Neuronal stem cell (in vitro differentiated cells): ENCODE data around the gene LYL1.

Source experiments
- DNase-seq: peaks from one replicate; pipeline ENCODE4 v3.0.0-alpha.2; 2013; ENCODE audit warnings: low spot score
- H2AFZ ChIP-seq: one replicate; pipeline ENCODE4 v1.6.1; 2013; ENCODE audit warnings: mild to moderate bottlenecking, low read length, inconsistent platforms
- H2AK5ac ChIP-seq: 2 replicates; pipeline ENCODE4 v1.6.1; 2013; ENCODE audit warnings: low read depth, mild to moderate bottlenecking, inconsistent platforms, low read length, moderate library complexity, mixed read lengths
- H2BK120ac ChIP-seq: 2 replicates; pipeline ENCODE4 v1.6.1; 2013; ENCODE audit warnings: low read depth, mild to moderate bottlenecking, inconsistent platforms, low read length, moderate library complexity, mixed read lengths
- H2BK12ac ChIP-seq: one replicate; pipeline ENCODE4 v1.6.1; 2013; ENCODE audit warnings: low read length, inconsistent platforms
- H2BK15ac ChIP-seq: 2 replicates; pipeline ENCODE4 v1.6.1; 2013; ENCODE audit warnings: mild to moderate bottlenecking, low read length, inconsistent platforms, mixed read lengths
- H2BK5ac ChIP-seq: one replicate; pipeline ENCODE4 v1.6.1; 2013; ENCODE audit warnings: inconsistent platforms, mild to moderate bottlenecking, low read length, moderate library complexity
- H3K14ac ChIP-seq: one replicate; pipeline ENCODE4 v1.6.1; 2013; ENCODE audit warnings: low read length, inconsistent platforms
- H3K18ac ChIP-seq: 2 replicates; pipeline ENCODE4 v1.6.1; 2013; ENCODE audit warnings: low read length, inconsistent platforms
- H3K23ac ChIP-seq: 2 replicates; pipeline ENCODE4 v1.6.1; 2013; ENCODE audit warnings: low read depth, mild to moderate bottlenecking, mixed read lengths, low read length, inconsistent platforms; ENCODE audit not compliant: poor library complexity
- H3K27ac ChIP-seq: replicated peaks from 3 replicates; pipeline ENCODE4 v1.5.1; 2013; ENCODE audit warnings: low read length, inconsistent platforms
- H3K27me3 ChIP-seq, 3 experiments: 2 replicates each; pipeline ENCODE4 v1.6.1; 2013; ENCODE audit warnings: low read length in 3 of 3, mild to moderate bottlenecking in 2 of 3, inconsistent platforms in 1 of 3, low read depth in 1 of 3, mixed read lengths in 1 of 3, moderate library complexity in 1 of 3; ENCODE audit not compliant: control insufficient read depth in 3 of 3, insufficient read depth in 3 of 3
- H3K36me3 ChIP-seq, 2 donors: replicated peaks in 1 of 2; 2 replicates each; pipeline ENCODE4 v1.6.1; 2013; ENCODE audit warnings: low read length in 2 of 2; ENCODE audit not compliant: control insufficient read depth in 2 of 2, insufficient read depth in 2 of 2
- H3K4ac ChIP-seq: 2 replicates; pipeline ENCODE4 v1.6.1; 2013; ENCODE audit warnings: inconsistent platforms, mild to moderate bottlenecking, low read length, moderate library complexity
- H3K4me1 ChIP-seq, 2 donors: 1 replicate in 1 of 2; 2 replicates in 1 of 2; pipeline ENCODE4 v1.6.1; 2013; ENCODE audit warnings: low read length in 2 of 2, low read depth in 1 of 2; ENCODE audit not compliant: control insufficient read depth in 2 of 2, insufficient read depth in 1 of 2
- H3K4me2 ChIP-seq: one replicate; pipeline ENCODE4 v1.6.1; 2013; ENCODE audit warnings: mild to moderate bottlenecking, low read length, inconsistent platforms; ENCODE audit not compliant: insufficient read depth, poor library complexity, severe bottlenecking
- H3K4me3 ChIP-seq, 2 donors: 2 replicates each; pipeline ENCODE4 v1.5.1; 2013; ENCODE audit warnings: low read length in 2 of 2, mild to moderate bottlenecking in 2 of 2, inconsistent platforms in 1 of 2, moderate library complexity in 1 of 2
- H3K79me1 ChIP-seq: one replicate; pipeline ENCODE4 v1.6.1; 2013; ENCODE audit warnings: low read depth, mild to moderate bottlenecking, inconsistent platforms, low read length, moderate library complexity
- H3K9ac ChIP-seq: one replicate; pipeline ENCODE4 v1.6.1; 2013; ENCODE audit warnings: mild to moderate bottlenecking, low read depth, low read length, inconsistent platforms; ENCODE audit not compliant: poor library complexity
- H3K9me3 ChIP-seq, 2 donors: replicated peaks in 1 of 2; 2 replicates each; pipeline versions ENCODE3 to v1.6.1; 2013; ENCODE audit warnings: low read length in 2 of 2, mild to moderate bottlenecking in 2 of 2, inconsistent platforms in 1 of 2, low read depth in 1 of 2, mixed read lengths in 1 of 2, moderate library complexity in 1 of 2; ENCODE audit not compliant: control insufficient read depth in 2 of 2, insufficient read depth in 1 of 2
- H4K8ac ChIP-seq: one replicate; pipeline ENCODE4 v1.6.1; 2013; ENCODE audit warnings: low read depth, mild to moderate bottlenecking, inconsistent platforms, low read length, moderate library complexity
- H4K91ac ChIP-seq: one replicate; pipeline ENCODE4 v1.6.1; 2013; ENCODE audit warnings: low read length, low read depth, mild to moderate bottlenecking, inconsistent platforms; ENCODE audit not compliant: poor library complexity
- WGBS, 2 donors: extraction: QIAGEN DNeasy Blood & Tissue Kit; methylation state at CpG; one replicate each; pipeline ENCODE4 v1.1.7; 2013; ENCODE audit warnings: missing lambda C conversion rate in 2 of 2, mixed read lengths in 1 of 2; ENCODE audit not compliant: insufficient read length in 2 of 2, insufficient replicate concordance in 1 of 2; ENCODE audit errors: extremely low coverage in 2 of 2; 5-methylcytosine and 5-hydroxymethylcytosine counted together

Gene LYL1

DNA sequence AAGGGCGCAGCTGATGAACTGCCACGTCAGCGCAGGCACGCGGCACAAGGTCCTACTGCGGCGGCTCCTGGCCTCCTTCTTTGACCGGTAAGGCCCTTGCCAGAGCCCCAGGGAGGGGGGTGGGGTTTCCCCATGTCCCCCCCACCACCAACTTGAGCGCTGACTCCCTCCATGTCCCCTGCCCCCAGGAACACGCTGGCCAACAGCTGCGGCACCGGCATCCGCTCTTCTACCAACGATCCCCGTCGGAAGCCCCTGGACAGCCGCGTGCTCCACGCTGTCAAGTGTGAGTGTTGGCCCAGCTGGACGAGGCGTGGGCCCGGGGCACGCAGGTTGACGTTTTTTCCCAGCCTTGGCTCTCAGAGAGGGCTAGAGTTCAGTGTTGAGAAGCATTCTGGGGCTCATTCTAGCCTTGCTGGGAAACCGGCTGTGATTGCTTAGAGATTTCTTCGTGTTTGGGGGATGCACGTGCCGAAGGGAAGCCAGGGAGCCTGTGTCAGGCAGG, 34.7 kb upstream of the LYL1 start:
- Histone ChIP-seq H2BK12ac (no peak overlapping the region), H2BK15ac (no peak overlapping the region), H3K9ac (no peak overlapping the region), H3K9me3 (no peaks in the 10 kb centered on the region), H3K18ac (no peak overlapping the region), H3K4me3 (no peak overlapping the region), H3K4ac (no peak overlapping the region), H3K79me1 (peaks cover 27% of the 10 kb centered on the region), H2AK5ac (no peak overlapping the region), H4K8ac (no peak overlapping the region), H4K91ac (no peak overlapping the region), H3K23ac (no peak overlapping the region), H3K27me3 (no peaks in the 10 kb centered on the region), H3K27ac (no peak overlapping the region), H3K36me3 (peaks cover 45 to 74% of the 10 kb centered on the region in 2 donors), H2AFZ (no peak overlapping the region), H3K4me2 (no peak overlapping the region), H3K4me1 (no peaks in the 10 kb centered on the region), H2BK5ac (no peak overlapping the region), H2BK120ac (no peak overlapping the region), H3K14ac (no peak overlapping the region)
- no peak for DNase-seq
- WGBS, 2 donors, result no CpG with 5 or more reads among the region's 28 CpGs

DNA sequence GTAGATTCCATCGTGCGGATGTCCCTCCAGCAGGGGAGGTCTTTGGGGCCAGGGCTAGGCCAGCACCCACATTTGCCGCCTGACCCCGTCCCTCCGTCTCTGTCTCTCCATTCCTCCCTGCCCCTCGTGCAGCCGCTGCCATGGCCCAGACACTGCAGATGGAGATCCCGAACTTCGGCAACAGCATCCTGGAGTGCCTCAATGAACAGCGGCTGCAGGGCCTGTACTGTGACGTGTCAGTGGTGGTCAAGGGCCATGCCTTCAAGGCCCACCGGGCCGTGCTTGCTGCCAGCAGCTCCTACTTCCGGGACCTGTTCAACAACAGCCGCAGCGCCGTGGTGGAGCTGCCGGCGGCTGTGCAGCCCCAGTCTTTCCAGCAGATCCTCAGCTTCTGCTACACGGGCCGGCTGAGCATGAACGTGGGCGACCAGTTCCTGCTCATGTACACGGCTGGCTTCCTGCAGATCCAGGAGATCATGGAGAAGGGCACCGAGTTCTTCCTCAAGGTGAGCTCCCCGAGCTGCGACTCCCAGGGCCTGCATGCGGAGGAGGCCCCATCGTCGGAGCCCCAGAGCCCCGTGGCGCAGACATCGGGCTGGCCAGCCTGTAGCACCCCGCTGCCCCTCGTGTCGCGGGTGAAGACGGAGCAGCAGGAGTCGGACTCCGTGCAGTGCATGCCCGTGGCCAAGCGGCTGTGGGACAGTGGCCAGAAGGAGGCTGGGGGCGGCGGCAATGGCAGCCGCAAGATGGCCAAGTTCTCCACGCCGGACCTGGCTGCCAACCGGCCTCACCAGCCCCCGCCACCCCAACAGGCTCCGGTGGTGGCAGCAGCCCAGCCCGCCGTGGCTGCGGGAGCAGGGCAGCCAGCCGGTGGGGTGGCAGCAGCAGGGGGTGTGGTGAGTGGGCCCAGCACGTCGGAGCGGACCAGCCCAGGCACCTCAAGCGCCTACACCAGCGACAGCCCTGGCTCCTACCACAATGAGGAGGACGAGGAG, 32.7 kb upstream of the LYL1 start:
- H4K8ac ChIP-seq, result no peak overlapping the region
- no peaks in the 10 kb centered on the region for H3K4me1 ChIP-seq
- H2BK12ac ChIP-seq, result no peak overlapping the region
- peaks cover 37% of the 10 kb centered on the region for H3K79me1 ChIP-seq
- no peak overlapping the region for H4K91ac ChIP-seq
- H2AK5ac ChIP-seq, result no peak overlapping the region
- no peak overlapping the region for H3K14ac ChIP-seq
- no peak overlapping the region for H3K27ac ChIP-seq
- no peak overlapping the region for H3K18ac ChIP-seq
- no CpG with 5 or more reads among the region's 60 CpGs for WGBS, 2 donors
- no peak overlapping the region for H3K4me2 ChIP-seq
- no peak for DNase-seq
- H2AFZ ChIP-seq, result no peak overlapping the region
- peak overlapping the region in 1 of 2 donors; percentile 30 for H3K4me3 ChIP-seq
- no peak overlapping the region for H3K4ac ChIP-seq
- no peak overlapping the region for H2BK120ac ChIP-seq
- peak overlapping the region; percentile 25 for H3K23ac ChIP-seq
- no peaks in the 10 kb centered on the region for H3K27me3 ChIP-seq
- H3K36me3 ChIP-seq, result peaks cover 47 to 69% of the 10 kb centered on the region in 2 donors
- H2BK5ac ChIP-seq, result no peak overlapping the region
- H3K9ac ChIP-seq, result peak overlapping the region; percentile 38
- H3K9me3 ChIP-seq, result no peaks in the 10 kb centered on the region
- H2BK15ac ChIP-seq, result no peak overlapping the region

DNA sequence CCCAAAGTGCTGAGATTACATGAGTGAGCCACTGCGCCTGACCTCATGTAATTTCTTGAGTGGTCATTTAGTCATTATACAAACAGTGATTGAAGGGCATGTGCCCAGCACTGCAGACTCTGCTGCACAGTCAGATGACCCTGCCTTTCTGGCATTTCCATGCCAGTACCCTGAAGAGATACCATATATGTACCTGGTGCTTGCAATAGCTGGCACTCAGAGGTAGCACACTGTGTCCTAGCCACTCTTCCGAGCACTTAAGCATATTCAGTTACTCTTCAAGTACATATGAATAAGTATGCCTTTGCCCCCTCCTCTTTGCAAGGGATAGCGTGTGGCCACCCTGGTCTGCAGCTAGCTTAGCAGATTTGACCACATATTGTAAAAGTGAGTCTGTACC, 32.0 kb upstream of the LYL1 start:
- Histone ChIP-seq H3K9ac (no peak overlapping the region), H3K23ac (no peak overlapping the region), H3K79me1 (peaks cover 37% of the 10 kb centered on the region), H2BK15ac (no peak overlapping the region), H2BK12ac (no peak overlapping the region), H3K4me3 (no peak overlapping the region), H3K36me3 (peaks cover 47 to 74% of the 10 kb centered on the region in 2 donors), H2AK5ac (no peak overlapping the region), H3K4me2 (no peak overlapping the region), H3K27ac (no peak overlapping the region), H3K4ac (no peak overlapping the region), H3K14ac (no peak overlapping the region), H2AFZ (no peak overlapping the region), H3K18ac (no peak overlapping the region), H3K4me1 (no peaks in the 10 kb centered on the region), H4K91ac (no peak overlapping the region), H2BK5ac (no peak overlapping the region), H3K9me3 (no peaks in the 10 kb centered on the region), H3K27me3 (no peaks in the 10 kb centered on the region), H2BK120ac (no peak overlapping the region), H4K8ac (no peak overlapping the region)
- no peak for DNase-seq
- no CpG with 5 or more reads among the region's 3 CpGs for WGBS, 2 donors

DNA sequence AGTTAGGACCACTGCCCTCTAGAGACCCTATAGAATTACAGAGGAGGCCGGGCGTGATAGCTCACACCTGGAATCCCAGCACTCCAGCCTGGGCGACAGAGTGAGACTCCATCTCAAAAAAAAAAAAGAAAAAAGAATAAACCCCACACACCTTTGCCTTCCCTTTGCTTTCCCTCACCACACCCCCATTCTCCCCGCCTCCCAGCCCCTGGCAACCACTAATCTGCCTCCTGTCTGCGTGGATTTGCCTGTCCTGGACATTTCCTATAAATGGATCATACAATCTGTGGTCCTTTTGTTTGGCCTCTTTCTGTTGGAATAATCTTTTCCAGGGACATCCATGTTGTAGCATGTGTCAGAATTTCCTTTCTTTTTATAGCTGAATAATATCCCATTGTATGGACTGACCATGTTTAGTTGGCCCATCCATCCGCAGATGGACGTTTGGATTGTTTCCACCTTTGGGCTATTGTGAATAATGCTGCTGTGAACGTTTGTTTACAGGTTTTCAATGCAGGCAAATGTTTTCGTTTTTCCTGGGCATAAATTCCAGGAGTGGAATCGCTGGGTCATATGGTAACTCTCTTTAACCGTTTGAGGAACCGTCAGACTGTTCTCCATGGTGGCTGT, 30.7 kb upstream of the LYL1 start:
- Histone ChIP-seq H3K4ac (no peak overlapping the region), H4K8ac (no peak overlapping the region), H3K4me3 (no peak overlapping the region), H3K27ac (no peak overlapping the region), H3K36me3 (peaks cover 46 to 76% of the 10 kb centered on the region in 2 donors), H3K14ac (no peak overlapping the region), H3K4me1 (peaks cover 0 to 2% of the 10 kb centered on the region in 2 donors), H2BK120ac (no peak overlapping the region), H3K9ac (no peak overlapping the region), H2AFZ (no peak overlapping the region), H2BK12ac (no peak overlapping the region), H2BK15ac (no peak overlapping the region), H4K91ac (no peak overlapping the region), H3K79me1 (peaks cover 44% of the 10 kb centered on the region), H3K18ac (no peak overlapping the region), H2BK5ac (no peak overlapping the region), H3K9me3 (no peaks in the 10 kb centered on the region), H3K27me3 (no peaks in the 10 kb centered on the region), H3K23ac (no peak overlapping the region), H2AK5ac (no peak overlapping the region), H3K4me2 (no peak overlapping the region)
- no peak for DNase-seq
- no CpG with 5 or more reads among the region's 12 CpGs for WGBS, 2 donors
